VCaP (cell line): Measurements from ENCODE around the gene PDLIM7.

Source experiments
- H3K27ac ChIP-seq: fragments of 450-650 bp; 2 replicates; pipeline ENCODE4 v1.5.1; 2017
- CTCF ChIP-seq: fragments of 450-650 bp; conservative IDR thresholded peaks from 2 replicates; pipeline ENCODE4 v1.5.1; 2017; ENCODE audit warnings: mild to moderate bottlenecking, moderate library complexity

The PDLIM7 gene

GRCh38 chr5:177468685-177469628 lies 28.4 kb downstream of the PDLIM7 start:
- peak overlapping the region; percentile 94; the same call in 1 of the 2 replicates for H3K27ac ChIP-seq
- TF ChIP-seq CTCF: no peak

- H3K27ac ChIP-seq: no peak overlapping the region
These were observed 29.1 kb downstream of the PDLIM7 start for GRCh38 chr5:177468329-177468684.

GRCh38 chr5:177467436-177467835 lies 30.0 kb downstream of the PDLIM7 start:
- TF ChIP-seq CTCF: no peak
- no peak overlapping the region for H3K27ac ChIP-seq

More at GRCh38 chr5:177468329-177468684, 29.1 kb downstream of the PDLIM7 start:
- TF ChIP-seq CTCF: no peak

- no peak for TF ChIP-seq CTCF
- no peak overlapping the region for H3K27ac ChIP-seq
These were observed 30.5 kb downstream of the PDLIM7 start for GRCh38 chr5:177466861-177467260.

- TF ChIP-seq CTCF: no peak
- no peak overlapping the region for H3K27ac ChIP-seq
These were observed 32.4 kb downstream of the PDLIM7 start for GRCh38 chr5:177465044-177465443.

- TF ChIP-seq CTCF: no peak
- no peak overlapping the region for H3K27ac ChIP-seq
These were observed 35.3 kb downstream of the PDLIM7 start for GRCh38 chr5:177462021-177462670.

GRCh38 chr5:177459819-177460628 lies 37.4 kb downstream of the PDLIM7 start:
- H3K27ac ChIP-seq: no peak overlapping the region
- TF ChIP-seq CTCF: no peak
